Osteoblast (primary cell): ENCODE measurements around the gene CACNG7. TPM values are rescaled to one million over a fixed set of nuclear protein-coding genes. Genes with fewer than 3 reads are reported as not detected.
A peak's percentile ranks its signal among the peaks of the same experiment; 100 is the strongest.

Experiments
- DNase-seq: peaks from one replicate; pipeline ENCODE4 v3.0.0; 2011; ENCODE audit warnings: low spot score, mixed read lengths; ENCODE audit not compliant: insufficient read length; ENCODE audit errors: missing footprints
- H2AFZ ChIP-seq: 2 replicates; pipeline ENCODE4 v1.6.0; 2011; ENCODE audit warnings: mild to moderate bottlenecking, low read length
- H3K27ac ChIP-seq: 2 replicates; pipeline ENCODE4 v1.5.1; 2011; ENCODE audit warnings: mild to moderate bottlenecking, low read depth, low read length, moderate library complexity
- H3K27me3 ChIP-seq: 2 replicates; pipeline ENCODE4 v1.6.0; 2012; ENCODE audit warnings: mild to moderate bottlenecking, control low read depth, inconsistent platforms, low read length, moderate library complexity; ENCODE audit not compliant: insufficient read depth
- H3K36me3 ChIP-seq: 2 replicates; pipeline ENCODE4 v1.5.1; 2011; ENCODE audit warnings: mild to moderate bottlenecking, low read length, control low read depth, moderate library complexity; ENCODE audit not compliant: insufficient read depth
- H3K4me1 ChIP-seq: 2 replicates; pipeline ENCODE4 v1.5.1; 2011; ENCODE audit warnings: mild to moderate bottlenecking, low read length, control low read depth, moderate library complexity; ENCODE audit not compliant: insufficient read depth
- H3K4me2 ChIP-seq: 2 replicates; pipeline ENCODE4 v1.6.0; 2011; ENCODE audit warnings: mild to moderate bottlenecking, low read length; ENCODE audit not compliant: insufficient read depth
- H3K4me3 ChIP-seq: fragments of 200-600 bp; sonication (generic); 3 replicates; pipeline ENCODE4 v1.5.1; 2012; ENCODE audit warnings: mild to moderate bottlenecking, low read length, inconsistent platforms; ENCODE audit not compliant: insufficient read depth
- H3K79me2 ChIP-seq: 2 replicates; pipeline ENCODE4 v1.6.0; 2012; ENCODE audit warnings: mild to moderate bottlenecking, low read length, control low read depth, inconsistent platforms; ENCODE audit not compliant: insufficient read depth
- H3K9me3 ChIP-seq: 2 replicates; pipeline ENCODE4 v1.5.1; 2011; ENCODE audit warnings: low read depth, low read length, control low read depth
- H4K20me1 ChIP-seq: 2 replicates; pipeline ENCODE4 v1.6.0; 2012; ENCODE audit warnings: mild to moderate bottlenecking, low read length, control low read depth; ENCODE audit not compliant: insufficient read depth
- total RNA-seq: library from RNA; depleted of rRNA; stranded (reverse); fragments of >200 nt; gene quantifications from 2 replicates; pipeline ENCODE4 v1.2.3, GENCODE V29; 2012
- TF ChIP-seq, protein P1 (sequence below): IDR thresholded peaks from 2 replicates; pipeline ENCODE4 v1.5.1; 2011; ENCODE audit warnings: mild to moderate bottlenecking, low read depth, low read length, moderate library complexity; ENCODE audit errors: extremely low read depth

CACNG7 gene
- total RNA-seq, 1 donor, result not detected

DNA sequence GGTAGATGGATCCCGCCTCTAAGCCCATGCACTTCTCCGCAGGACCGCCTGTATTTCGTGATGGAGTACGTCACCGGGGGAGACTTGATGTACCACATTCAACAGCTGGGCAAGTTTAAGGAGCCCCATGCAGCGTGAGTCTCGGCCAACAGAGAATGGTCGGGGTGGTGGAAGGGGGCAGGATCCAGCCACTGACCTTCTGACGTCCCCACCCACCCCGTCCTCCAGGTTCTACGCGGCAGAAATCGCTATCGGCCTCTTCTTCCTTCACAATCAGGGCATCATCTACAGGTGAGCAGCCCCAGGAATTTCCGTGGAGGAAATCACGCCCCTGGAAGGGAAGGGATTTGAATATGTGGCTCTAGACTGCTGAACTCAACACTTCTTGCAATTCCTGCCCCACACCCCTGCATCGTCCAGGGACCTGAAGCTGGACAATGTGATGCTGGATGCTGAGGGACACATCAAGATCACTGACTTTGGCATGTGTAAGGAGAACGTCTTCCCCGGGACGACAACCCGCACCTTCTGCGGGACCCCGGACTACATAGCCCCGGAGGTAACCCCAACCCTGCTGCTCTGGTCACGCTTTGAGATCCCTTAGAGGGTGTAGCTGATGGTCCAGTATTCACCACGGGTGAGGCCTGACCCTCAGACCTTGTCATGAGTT lies 8.8 kb upstream of the CACNG7 start:
- Histone ChIP-seq H3K36me3 (no peaks in the 10 kb centered on the region), H3K27ac (no peak overlapping the region), H3K79me2 (no peaks in the 10 kb centered on the region), H3K27me3 (peaks cover 7% of the 10 kb centered on the region), H3K4me1 (no peaks in the 10 kb centered on the region), H4K20me1 (no peaks in the 10 kb centered on the region), H3K4me3 (no peak overlapping the region), H3K9me3 (no peaks in the 10 kb centered on the region), H3K4me2 (no peak overlapping the region), H2AFZ (no peak overlapping the region)
- DNase-seq, result peak; percentile 65
- TF ChIP-seq, protein P1, sequence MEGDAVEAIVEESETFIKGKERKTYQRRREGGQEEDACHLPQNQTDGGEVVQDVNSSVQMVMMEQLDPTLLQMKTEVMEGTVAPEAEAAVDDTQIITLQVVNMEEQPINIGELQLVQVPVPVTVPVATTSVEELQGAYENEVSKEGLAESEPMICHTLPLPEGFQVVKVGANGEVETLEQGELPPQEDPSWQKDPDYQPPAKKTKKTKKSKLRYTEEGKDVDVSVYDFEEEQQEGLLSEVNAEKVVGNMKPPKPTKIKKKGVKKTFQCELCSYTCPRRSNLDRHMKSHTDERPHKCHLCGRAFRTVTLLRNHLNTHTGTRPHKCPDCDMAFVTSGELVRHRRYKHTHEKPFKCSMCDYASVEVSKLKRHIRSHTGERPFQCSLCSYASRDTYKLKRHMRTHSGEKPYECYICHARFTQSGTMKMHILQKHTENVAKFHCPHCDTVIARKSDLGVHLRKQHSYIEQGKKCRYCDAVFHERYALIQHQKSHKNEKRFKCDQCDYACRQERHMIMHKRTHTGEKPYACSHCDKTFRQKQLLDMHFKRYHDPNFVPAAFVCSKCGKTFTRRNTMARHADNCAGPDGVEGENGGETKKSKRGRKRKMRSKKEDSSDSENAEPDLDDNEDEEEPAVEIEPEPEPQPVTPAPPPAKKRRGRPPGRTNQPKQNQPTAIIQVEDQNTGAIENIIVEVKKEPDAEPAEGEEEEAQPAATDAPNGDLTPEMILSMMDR, result no peak

DNA sequence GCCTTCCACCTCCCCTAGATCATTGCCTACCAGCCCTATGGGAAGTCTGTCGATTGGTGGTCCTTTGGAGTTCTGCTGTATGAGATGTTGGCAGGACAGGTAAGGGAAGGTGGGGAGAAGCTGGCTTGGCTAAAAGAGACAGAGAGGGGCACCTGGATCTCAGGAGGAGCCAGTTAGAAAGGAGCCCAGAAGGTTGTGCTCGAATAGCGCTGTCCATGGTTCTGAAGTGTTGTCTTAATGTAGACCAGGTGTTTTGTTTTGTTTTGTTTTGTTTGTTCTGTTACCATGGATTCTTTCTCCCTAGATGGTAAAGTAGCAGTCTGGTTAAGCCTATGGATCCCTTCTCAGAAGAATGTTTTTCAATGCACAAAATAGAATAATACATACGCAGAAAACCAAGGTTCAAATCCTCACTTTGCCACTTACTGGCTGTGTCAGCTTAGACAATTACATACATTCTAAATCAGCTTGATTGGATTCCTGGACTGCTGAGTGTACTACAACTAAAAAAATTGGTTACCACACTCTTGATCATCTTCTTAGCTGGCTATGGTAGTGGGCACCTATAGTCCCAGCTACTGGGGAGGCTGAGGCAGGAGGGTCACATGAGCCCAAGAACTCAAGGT lies 5.9 kb upstream of the CACNG7 start:
- peak; percentile 80 for DNase-seq

DNA sequence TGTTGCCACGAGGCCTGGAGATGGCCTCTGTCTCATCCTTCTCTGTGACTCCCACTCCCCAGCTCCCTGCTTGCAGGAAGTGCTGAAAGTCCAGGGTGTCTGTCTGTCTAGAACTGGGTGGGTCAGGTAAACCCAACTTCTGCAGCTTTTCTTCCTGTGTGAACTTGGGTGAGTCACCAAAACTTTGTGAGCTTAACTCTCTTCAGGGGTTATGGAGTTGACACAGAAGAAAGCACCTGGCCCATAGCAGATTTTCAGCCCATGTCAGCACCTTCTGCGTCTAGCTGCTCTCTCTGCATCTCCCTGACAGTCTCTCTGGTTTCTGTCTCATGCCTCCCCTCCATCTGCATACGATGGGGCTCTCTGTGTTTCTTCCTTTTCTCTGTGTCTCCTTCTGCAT lies 4.2 kb upstream of the CACNG7 start:
- Histone ChIP-seq H4K20me1 (no peaks in the 10 kb centered on the region), H3K27ac (no peak overlapping the region), H3K79me2 (no peaks in the 10 kb centered on the region), H3K4me3 (no peak overlapping the region), H3K27me3 (peaks cover 41% of the 10 kb centered on the region), H3K9me3 (no peaks in the 10 kb centered on the region), H3K4me2 (no peak overlapping the region), H3K36me3 (no peaks in the 10 kb centered on the region), H3K4me1 (no peaks in the 10 kb centered on the region), H2AFZ (no peak overlapping the region)
- peak; percentile 68 for DNase-seq
- TF ChIP-seq, protein P1, result no peak

More for the DNA sequence above, 5.9 kb upstream of the CACNG7 start:
- no peaks in the 10 kb centered on the region for H3K9me3 ChIP-seq
- no peaks in the 10 kb centered on the region for H3K4me1 ChIP-seq
- TF ChIP-seq, protein P1, result no peak
- H3K79me2 ChIP-seq, result no peaks in the 10 kb centered on the region
- H4K20me1 ChIP-seq, result no peaks in the 10 kb centered on the region
- H3K27ac ChIP-seq, result no peak overlapping the region
- peaks cover 27% of the 10 kb centered on the region for H3K27me3 ChIP-seq
- no peak overlapping the region for H2AFZ ChIP-seq
- no peak overlapping the region for H3K4me2 ChIP-seq
- no peaks in the 10 kb centered on the region for H3K36me3 ChIP-seq
- no peak overlapping the region for H3K4me3 ChIP-seq

DNA sequence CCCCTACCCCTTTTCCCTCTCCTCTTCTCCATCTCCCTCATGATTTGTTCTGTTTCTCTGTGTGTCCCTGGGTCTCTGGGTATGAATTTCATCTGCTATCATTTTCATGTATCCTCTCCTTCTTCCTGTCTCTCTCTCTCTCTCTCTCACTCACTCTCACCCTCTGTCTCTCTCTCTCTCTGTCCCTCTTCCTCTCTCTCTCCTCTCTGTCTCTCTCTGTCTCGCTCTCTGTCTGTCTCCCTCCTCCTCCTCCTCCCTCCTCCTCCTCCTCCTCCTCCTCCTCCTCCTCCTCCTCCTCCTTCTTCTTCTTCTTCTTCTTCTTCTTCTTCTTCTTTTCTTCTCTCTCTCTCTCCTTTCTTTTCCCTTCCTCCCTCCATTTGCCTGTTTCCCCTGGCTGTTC lies 3.3 kb upstream of the CACNG7 start:
- peaks cover 50% of the 10 kb centered on the region for H3K27me3 ChIP-seq

More for the DNA sequence above, 3.3 kb upstream of the CACNG7 start:
- no peak overlapping the region for H2AFZ ChIP-seq
- no peaks in the 10 kb centered on the region for H3K79me2 ChIP-seq
- H3K9me3 ChIP-seq, result no peaks in the 10 kb centered on the region
- H3K4me2 ChIP-seq, result no peak overlapping the region
- TF ChIP-seq, protein P1, result no peak
- H3K27ac ChIP-seq, result no peak overlapping the region
- no peak for DNase-seq
- no peak overlapping the region for H3K4me3 ChIP-seq
- no peaks in the 10 kb centered on the region for H4K20me1 ChIP-seq
- no peaks in the 10 kb centered on the region for H3K36me3 ChIP-seq
- no peaks in the 10 kb centered on the region for H3K4me1 ChIP-seq
